ENCODE data around the gene SORCS3.

The SORCS3 gene

DNA sequence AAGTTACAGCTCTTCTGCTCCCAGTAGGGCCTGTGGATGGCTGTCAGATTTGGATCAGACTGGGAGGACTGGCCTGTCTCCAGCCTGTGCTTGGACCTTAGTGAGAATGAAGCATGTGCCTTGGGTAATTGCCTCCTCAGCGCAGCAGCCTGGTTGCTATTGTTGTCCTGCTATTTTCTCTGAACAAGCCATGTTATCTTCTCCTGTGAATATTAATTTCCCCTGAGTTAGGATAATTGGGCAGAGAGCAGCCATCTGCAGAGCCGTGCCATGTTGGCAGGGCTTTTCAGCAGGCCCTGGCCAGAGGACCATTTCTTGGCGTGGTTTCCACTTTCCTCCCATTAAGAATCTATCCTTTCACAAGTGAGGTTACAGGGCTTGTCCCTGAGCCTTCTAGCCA, 497.3 kb downstream of the SORCS3 start:
- no peak for DNase-seq (ENCODE audit: low read depth)
- TF ChIP-seq MAX (IDR thresholded peaks at IDR 0.05; ENCODE audit: low read depth, low read length), result no peak
- TF ChIP-seq MYC (IDR thresholded peaks at IDR 0.05; ENCODE audit: low read depth, low read length), result no peak
- TF ChIP-seq POLR2A (IDR thresholded peaks at IDR 0.05; ENCODE audit: extremely low read depth, insufficient read length), result no peak
- TF ChIP-seq, protein P1, sequence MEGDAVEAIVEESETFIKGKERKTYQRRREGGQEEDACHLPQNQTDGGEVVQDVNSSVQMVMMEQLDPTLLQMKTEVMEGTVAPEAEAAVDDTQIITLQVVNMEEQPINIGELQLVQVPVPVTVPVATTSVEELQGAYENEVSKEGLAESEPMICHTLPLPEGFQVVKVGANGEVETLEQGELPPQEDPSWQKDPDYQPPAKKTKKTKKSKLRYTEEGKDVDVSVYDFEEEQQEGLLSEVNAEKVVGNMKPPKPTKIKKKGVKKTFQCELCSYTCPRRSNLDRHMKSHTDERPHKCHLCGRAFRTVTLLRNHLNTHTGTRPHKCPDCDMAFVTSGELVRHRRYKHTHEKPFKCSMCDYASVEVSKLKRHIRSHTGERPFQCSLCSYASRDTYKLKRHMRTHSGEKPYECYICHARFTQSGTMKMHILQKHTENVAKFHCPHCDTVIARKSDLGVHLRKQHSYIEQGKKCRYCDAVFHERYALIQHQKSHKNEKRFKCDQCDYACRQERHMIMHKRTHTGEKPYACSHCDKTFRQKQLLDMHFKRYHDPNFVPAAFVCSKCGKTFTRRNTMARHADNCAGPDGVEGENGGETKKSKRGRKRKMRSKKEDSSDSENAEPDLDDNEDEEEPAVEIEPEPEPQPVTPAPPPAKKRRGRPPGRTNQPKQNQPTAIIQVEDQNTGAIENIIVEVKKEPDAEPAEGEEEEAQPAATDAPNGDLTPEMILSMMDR (IDR thresholded peaks at IDR 0.05; ENCODE audit: low read depth, low read length), result no peak
- no peak overlapping the region for H3K4me3 ChIP-seq (ENCODE audit: low read depth, low read length)

- TF ChIP-seq MYC (IDR thresholded peaks at IDR 0.05; ENCODE audit: low read depth, low read length), result no peak
- TF ChIP-seq POLR2A (IDR thresholded peaks at IDR 0.05; ENCODE audit: extremely low read depth, insufficient read length), result no peak
- TF ChIP-seq MAX (IDR thresholded peaks at IDR 0.05; ENCODE audit: low read depth, low read length), result no peak
- TF ChIP-seq, protein P1 (IDR thresholded peaks at IDR 0.05; ENCODE audit: low read depth, low read length), result no peak
- DNase-seq (ENCODE audit: low read depth), result no peak
- no peak overlapping the region for H3K4me3 ChIP-seq (ENCODE audit: low read depth, low read length)
Observed at GRCh38 chr10:105139363-105139896, 498.3 kb downstream of the SORCS3 start.

GRCh38 chr10:105140600-105140999, 499.5 kb downstream of the SORCS3 start:
- no peak for DNase-seq (ENCODE audit: low read depth)
- TF ChIP-seq, protein P1 (IDR thresholded peaks at IDR 0.05; ENCODE audit: low read depth, low read length), result no peak
- TF ChIP-seq MAX (IDR thresholded peaks at IDR 0.05; ENCODE audit: low read depth, low read length) (no peak), POLR2A (IDR thresholded peaks at IDR 0.05; ENCODE audit: extremely low read depth, insufficient read length) (no peak), MYC (IDR thresholded peaks at IDR 0.05; ENCODE audit: low read depth, low read length) (no peak)
- H3K4me3 ChIP-seq (ENCODE audit: low read depth, low read length), result no peak overlapping the region

DNA sequence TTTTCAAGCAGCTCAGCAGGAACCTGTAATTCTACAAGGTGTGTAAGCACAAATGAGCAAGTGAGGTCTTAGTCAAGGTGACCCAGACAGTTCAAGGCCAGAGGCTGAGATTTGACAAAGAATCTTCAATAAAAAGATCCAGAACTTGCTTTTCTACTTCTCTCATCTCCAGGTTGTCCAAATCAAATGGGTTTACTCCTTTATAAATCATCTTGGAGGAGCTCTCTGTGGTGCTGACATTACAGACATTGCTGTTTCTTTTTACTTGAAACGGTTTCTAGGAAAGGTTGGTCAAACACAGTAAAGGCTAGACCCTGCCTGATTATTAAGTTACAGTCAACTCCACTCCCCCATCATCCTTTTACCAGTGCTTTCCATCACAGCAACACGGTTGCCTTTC, 504.6 kb downstream of the SORCS3 start:
- DNase-seq (ENCODE audit: low read depth), result no peak
- H3K4me3 ChIP-seq (ENCODE audit: low read depth, low read length), result no peak overlapping the region
- TF ChIP-seq, protein P1 (IDR thresholded peaks at IDR 0.05; ENCODE audit: low read depth, low read length), result no peak

GRCh38 chr10:105146436-105146835, 505.3 kb downstream of the SORCS3 start:
- TF ChIP-seq MAX (IDR thresholded peaks at IDR 0.05; ENCODE audit: low read depth, low read length) (no peak), POLR2A (IDR thresholded peaks at IDR 0.05; ENCODE audit: extremely low read depth, insufficient read length) (no peak), MYC (IDR thresholded peaks at IDR 0.05; ENCODE audit: low read depth, low read length) (no peak)
- TF ChIP-seq, protein P1 (IDR thresholded peaks at IDR 0.05; ENCODE audit: low read depth, low read length), result no peak
- no peak overlapping the region for H3K4me3 ChIP-seq (ENCODE audit: low read depth, low read length)
- DNase-seq (ENCODE audit: low read depth), result no peak

DNA sequence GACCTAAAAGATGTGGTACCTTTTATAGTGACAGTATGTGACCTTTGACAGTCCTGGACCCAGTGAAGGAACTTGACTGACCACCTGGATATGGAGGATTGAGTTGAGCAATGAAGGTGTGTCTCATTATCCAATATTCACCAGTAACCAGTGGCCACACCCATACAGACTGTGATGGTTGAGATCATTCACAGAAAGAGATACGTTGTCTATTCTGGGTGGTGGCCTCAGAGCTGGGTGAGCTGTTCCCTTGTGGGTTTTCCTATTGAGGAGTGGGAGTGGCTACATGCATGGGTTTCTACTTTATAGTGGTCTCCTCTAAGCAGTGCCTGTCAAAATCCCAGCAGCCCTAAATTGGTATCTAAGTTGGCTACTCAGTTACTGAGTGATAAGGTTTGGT, 507.4 kb downstream of the SORCS3 start:
- no peak overlapping the region for H3K4me3 ChIP-seq (ENCODE audit: low read depth, low read length)
- no peak for DNase-seq (ENCODE audit: low read depth)
- TF ChIP-seq, protein P1 (IDR thresholded peaks at IDR 0.05; ENCODE audit: low read depth, low read length), result no peak
- TF ChIP-seq POLR2A (IDR thresholded peaks at IDR 0.05; ENCODE audit: extremely low read depth, insufficient read length) (no peak), MYC (IDR thresholded peaks at IDR 0.05; ENCODE audit: low read depth, low read length) (no peak)
